ENCODE data around the gene B4GALT6. TPM values are rescaled to one million over a fixed set of nuclear protein-coding genes. Genes with fewer than 3 reads are reported as not detected.

Gene B4GALT6
- total and polyA plus RNA-seq, 2 of the 8 experiments (the other 6 are each of a cell fraction or from before 2014, with no cell fraction given): 6.3 to 41.5 TPM

DNA sequence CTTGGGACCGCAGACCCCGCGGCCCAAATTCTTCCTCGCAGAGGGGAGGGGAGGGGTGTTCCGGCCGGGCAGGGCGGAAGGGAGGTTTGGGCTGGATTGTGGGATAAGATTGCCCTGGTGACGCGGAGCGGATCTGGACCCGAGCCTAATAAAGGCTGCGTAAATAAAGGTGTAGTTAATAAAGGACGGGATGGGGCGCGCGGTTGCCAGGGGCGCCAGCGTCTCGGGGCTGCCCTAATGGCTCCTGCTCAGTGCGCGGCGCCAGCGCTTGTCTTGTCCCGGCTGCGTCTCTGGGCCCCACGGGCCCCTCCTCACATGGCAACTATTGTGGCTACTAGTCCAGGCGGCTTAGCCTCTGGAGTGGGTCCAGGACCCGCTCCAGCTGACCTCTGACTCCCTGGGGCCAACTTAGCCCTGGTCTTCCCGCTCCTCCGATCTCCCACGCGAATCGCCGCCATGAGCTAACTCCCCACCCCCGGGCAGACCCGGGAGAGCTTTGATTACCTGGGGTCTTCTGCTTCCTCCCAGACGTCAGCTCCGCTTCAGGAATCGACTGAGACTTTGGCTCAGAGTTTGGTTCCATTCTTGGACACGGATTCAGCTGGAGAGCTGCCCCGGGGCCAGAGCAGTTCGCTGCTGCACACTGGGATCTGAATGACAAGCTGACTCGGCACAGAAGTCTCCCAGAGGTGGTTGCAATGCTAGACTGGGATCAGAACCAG is 39.8 kb upstream of the B4GALT6 start (continued):
- no peak for TF ChIP-seq RAD21 (IDR thresholded peaks at IDR 0.05 in 1 of 2, conservative IDR thresholded peaks at IDR 0.05 in 1 of 2; ENCODE audit: low read depth in 2 of 2, low read length in 2 of 2)
- TF ChIP-seq MAX (IDR thresholded peaks at IDR 0.05): no peak
- TF ChIP-seq JUND (IDR thresholded peaks at IDR 0.05; ENCODE audit: low read length): no peak

Measured in H1 (cell line).